Skeletal muscle cell (primary cell): ENCODE results near the gene RNF41.

Source experiments
- DNase-seq: peaks from one replicate; pipeline ENCODE4 v3.0.0-alpha.2; 2010; ENCODE audit warnings: low read depth
- H3K4me3 ChIP-seq: 2 replicates; pipeline ENCODE4 v1.5.1; 2011; ENCODE audit warnings: low read depth, mild to moderate bottlenecking, control low read depth, low read length, moderate library complexity

RNF41 gene

DNA sequence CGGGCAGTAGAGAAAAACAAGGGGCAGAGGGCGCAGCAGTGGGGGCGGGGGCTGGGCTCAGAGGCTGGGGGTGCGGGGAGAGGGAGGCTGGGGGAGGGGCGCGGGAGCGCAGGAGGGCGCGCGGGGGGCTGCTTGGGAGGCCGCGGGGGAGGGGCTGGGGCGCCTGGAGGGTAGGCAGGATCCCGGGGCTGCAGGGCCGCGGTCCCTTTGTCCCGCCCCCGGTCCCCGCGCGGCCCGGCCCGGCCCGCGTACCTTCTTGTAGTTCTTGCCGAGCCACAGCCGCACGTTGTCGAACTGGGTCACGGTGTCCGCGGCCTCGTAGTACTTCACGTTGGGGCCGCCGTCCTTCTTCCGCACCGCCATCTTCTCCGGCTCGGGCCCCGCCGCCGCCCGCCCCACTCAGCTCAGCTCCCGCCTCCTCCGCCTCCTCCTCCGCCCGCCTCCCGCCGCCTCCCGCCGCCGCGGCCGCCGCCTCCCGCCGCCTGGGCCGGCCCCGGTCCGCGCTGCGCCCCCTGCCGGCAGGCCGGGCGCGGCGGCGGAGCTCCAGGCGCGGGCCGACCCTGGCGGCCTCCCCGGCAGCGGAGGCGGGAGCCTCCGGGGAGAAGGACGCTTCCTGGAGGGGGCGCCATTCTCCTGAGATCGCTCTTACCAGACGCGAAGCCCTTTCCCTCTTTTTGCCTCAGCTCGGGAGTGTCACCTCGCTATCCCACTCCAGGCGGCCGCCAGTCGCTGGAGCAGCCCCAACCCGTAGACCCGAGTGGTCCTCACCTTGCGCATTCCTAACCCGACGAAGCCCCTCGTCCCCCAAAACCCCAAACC, 32.4 kb downstream of the RNF41 start, which contains the start of gene SMARCC2:
TSS of gene SMARCC2 (minus strand) at position 385 of the 819 bp plus-strand sequence. CDS start at position 363, 22 bp downstream.
- H3K4me3 ChIP-seq: peak within 1 kb of the TSS; percentile 93

DNA sequence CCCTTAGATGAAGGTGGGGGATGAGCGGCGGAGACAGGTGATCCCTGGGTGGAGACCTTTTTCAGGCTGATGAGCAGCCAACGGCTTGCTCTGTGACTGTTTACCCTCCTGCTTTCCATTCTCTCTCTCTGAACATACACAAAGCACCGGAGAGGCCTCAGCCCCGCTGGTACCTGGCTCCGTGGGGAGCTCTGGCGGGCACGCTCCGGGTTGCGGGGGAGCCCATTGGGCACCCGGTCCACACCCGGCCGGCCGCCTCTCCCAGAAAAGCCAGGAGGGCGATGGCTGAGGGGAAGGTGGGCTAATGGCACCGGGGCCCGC, 33.0 kb downstream of the RNF41 start:
- DNase-seq: no peak
- peak overlapping the region; percentile 84 for H3K4me3 ChIP-seq

More for the DNA sequence above, 32.4 kb downstream of the RNF41 start, which contains the start of gene SMARCC2:
- peak; percentile 47 for DNase-seq

DNA sequence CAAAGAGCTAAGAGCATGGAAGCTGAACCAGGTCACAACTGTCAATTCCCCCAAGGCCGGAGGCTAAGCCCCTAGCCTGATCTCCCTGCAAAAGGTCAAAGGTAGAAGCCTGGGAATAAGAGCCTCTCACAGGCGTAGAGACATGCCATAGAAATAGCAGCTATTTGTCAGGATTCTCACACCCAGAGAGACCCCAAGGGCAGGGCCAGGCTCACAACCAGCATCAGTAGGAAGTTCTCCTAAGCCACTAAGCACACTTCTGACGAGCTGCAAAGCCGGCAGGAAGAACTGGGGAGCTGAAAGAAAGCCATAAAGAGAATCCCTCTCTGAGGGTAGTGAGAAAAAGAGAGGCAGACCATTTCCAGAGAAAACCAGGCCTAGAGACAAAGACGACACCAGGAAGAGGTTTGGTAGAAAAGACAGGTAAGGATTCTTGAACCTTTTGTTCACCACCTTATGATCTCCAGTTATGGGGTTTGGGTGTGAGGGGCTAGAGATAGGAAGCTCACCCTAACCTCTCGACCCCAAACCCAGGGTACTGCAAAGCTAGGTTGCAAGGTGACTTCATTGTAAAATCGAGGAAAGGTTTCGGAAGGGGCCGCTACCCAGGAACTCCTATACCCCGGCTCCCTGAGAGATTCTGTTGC, 33.5 kb downstream of the RNF41 start:
- DNase-seq: no peak
- peak overlapping the region; percentile 84 for H3K4me3 ChIP-seq

DNA sequence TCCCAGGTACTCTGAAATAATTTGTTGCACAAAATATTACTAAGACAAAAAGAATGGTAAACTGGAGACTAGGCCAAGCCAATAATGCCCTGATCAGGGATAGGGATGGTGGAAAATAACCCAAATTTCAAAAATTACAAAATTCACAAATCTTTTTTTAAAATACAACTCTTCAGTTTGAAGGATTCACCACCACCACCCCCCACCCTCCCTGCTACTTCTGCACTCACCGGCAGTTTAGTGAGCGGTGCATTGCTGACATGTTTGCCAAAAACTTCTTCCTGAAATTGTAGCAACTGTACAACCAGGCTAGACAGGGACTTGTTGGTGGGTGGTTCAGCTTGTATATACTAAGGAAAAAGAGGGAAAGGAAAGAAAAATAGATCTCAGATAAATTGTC, 34.8 kb downstream of the RNF41 start:
- no peak overlapping the region for H3K4me3 ChIP-seq

DNA sequence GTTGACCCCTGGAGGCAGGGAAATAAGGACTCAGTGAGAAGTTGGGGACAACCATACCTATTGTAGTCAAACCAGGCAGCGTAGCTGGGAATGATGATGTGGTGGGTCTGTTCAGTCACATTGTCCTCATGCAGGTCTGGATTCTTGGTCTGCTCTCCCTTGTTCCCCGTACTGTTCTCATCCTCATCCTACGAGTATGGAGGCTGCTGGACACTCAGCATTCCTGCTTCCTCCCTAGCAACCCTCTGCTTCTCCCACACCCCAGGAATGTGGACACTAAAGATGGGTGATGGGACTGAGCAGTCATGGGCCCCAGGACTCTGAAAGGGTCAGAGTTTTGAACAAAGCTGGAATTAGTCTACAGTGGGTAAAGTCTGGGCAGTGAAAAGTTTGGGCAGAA, 43.4 kb downstream of the RNF41 start:
- no peak overlapping the region for H3K4me3 ChIP-seq

More for the DNA sequence above, 34.8 kb downstream of the RNF41 start:
- no peak for DNase-seq

DNA sequence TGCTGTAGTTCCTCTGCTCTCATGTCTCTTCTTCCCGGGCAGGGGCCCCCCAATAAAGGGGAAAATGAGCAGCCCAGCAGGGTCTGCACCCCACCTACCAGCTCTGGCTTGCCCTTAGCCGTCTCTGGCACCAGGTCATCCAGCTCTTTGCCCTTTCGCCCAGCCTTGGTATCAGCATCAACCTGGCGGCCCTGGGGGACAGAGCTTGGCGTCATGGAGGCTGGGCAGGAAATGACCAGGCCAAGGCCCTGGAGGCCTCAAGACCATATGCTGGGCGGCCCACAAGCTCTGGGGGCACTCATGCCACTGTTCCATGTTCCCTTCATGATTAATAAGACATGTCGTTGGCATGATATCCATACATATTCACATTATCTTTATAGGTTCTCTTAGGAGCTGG, 48.9 kb downstream of the RNF41 start:
- DNase-seq: no peak
- no peak overlapping the region for H3K4me3 ChIP-seq

More for the DNA sequence above, 43.4 kb downstream of the RNF41 start:
- DNase-seq: no peak

DNA sequence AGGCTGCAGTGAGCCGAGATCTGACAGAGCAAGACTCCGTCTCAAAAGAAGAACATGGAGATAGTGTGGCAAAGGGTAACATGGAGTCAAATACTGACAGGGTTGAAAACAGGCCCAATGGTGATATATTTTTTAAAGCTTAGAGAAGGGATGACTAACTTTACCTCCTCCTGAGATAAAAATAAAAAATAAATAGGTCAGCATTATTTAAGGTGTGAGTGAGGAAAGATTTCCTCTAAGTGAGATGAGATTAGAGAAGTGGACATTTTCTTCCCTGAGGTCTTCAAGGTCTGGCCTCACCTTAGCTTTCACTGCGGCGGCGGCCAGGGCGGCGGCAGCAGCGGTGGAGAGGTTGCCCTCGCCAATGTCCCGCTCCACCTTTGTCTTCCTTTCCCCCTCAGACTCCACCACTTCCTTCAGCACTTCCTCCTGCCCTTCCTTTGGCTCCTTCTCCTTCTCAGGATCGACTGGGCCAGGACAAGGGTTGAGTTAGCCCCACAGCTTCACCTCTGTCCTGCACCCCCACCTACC, 52.4 kb downstream of the RNF41 start:
- DNase-seq: no peak
- H3K4me3 ChIP-seq: no peak overlapping the region

DNA sequence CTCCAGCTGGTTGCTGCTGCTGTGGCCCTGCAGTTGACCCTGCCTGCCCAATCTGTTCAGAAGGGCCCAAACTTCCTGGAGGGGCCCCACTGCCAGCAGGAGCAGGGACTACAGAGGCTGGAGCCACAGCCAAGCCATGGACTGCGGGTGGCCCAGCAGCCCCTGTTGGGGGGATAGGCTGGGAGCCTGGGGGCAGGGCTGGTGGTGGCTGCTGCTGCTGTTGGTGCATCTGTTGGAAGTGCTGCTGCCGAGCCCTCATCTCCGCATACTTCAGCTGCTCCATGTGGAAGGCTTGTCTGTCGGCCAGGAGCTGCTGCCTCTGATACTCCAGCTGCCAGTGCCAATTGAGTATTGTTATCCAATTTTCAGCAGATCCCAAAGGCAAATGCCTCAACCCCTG, 56.4 kb downstream of the RNF41 start:
- DNase-seq: no peak
- H3K4me3 ChIP-seq: no peak overlapping the region

DNA sequence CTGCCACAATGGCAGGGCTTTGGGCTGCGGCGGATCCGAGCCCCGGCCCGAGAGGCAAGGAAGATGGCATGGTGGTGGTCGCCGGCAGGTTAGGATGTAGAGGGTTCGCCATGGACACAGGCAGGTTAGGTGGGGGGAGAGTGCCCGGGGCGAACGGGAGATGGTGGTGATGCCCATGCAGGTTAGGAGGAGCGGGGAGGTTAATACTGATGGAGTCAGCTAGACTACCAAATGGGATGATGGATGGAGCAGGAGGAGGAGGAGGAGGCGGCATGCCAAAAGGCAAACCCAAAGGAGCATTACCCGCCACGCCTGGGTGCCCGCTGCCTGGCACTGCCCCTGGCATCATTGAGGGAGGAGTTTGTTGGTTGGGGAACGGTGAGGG, 57.4 kb downstream of the RNF41 start:
- DNase-seq: no peak
- H3K4me3 ChIP-seq: no peak overlapping the region

DNA sequence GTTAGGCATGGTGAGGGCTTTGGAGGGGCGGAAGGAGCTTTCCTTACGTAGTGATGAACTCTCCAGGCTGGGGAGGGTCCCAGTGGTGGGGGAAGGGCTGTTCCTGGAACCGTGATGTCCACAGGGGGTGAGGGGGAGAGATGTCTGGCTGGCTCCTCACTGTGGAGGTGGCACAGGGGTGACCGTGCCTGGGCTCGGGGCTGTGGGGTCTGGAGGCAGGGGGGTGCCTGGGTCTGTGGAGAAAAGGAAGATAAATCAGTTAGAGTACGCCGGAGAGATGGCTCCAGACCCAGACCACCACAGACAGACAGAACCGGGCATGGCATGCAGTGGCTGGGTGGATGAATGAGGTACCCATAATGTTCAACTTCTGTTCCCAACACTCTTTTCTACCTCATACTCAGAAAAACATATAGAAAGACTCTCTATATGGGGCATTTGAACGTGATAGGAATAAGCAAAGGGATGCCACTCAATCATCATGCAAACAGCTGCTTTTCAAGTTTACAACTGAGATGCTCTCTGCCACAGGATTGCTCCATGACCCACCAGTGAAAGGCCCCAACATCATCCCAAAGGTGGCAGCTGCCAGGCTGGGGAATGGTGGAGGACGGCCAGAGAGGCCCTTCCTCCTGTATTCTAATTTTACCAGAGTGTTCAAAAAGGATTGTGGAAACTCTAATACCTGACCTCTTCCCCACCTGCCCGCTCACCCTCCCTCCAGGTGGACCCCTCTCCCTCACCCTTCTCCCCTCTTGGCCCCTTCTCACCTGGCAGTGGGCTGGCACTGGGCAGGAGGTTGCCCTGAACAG, 58.0 kb downstream of the RNF41 start:
- no peak overlapping the region for H3K4me3 ChIP-seq
- no peak for DNase-seq

DNA sequence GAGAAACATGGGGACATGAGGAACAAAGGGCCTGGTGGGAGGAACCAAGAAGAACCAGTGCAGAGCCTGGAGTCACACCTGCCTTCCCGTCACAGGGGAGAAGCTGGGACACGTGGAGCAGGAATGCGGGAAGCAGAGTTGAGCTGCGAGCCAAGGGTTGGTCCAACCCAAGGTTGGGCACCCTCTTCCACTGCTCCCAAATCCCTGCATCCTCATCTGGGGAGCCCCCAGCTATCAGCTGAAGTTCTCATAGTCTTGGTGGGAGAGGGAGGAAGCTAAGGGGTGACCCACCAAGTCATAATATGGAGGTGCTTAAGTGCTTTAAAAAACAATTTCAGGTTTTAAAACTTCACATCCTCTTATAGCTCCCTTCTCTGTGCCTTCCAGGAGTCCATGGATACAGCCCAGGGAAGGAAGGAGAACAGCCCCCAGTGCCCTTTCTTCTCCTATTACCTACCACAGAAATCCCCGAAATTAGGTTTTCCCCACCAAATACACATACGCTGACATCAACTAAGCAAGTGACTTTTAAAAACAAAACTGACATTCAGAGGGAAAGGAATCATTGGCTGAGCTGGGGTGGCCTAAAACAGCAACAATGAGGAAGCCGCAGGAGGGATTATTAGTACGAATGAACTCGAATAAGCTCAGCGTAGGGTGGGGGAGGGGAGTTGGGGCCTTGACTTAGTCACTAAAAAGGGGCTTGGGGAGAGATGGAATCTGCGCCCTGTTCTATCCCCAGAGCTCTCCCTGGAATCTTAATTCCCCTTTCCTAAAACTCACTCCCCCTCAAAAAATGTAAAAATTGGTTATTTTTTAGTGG, 59.0 kb downstream of the RNF41 start:
- no peak for DNase-seq
- H3K4me3 ChIP-seq: no peak overlapping the region

DNA sequence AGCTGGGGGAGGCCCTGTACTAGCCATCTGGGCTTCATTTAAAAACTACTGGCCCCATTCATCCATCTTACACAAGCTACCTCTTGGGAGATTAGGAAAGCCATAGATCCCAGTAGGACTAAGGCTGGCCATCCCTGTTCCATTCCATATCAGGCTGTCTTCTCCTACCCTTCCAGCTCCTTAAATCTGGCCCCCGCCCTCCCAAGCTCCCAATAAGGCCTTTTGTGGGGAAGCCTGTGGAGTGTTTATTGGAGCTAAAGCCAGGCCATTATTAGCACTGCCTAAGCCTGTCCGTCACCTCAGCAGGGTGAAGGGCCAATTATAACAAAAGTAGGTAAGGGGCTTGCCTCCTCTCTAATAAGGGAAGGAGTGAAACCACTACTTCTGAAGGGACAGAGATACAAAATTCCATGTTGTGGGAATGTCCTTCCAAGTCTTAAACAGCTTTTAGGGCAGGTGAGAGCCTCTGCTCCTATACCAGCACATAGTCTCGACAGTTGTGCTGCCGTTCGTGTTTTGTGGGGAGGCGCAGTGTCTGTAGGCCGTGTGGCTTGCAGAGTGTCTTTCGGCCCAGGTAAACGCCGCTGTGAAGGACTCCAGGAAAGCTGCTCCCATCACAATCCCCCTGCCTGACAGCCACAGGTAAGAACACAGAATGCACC, 59.9 kb downstream of the RNF41 start:
- no peak overlapping the region for H3K4me3 ChIP-seq
- no peak for DNase-seq

DNA sequence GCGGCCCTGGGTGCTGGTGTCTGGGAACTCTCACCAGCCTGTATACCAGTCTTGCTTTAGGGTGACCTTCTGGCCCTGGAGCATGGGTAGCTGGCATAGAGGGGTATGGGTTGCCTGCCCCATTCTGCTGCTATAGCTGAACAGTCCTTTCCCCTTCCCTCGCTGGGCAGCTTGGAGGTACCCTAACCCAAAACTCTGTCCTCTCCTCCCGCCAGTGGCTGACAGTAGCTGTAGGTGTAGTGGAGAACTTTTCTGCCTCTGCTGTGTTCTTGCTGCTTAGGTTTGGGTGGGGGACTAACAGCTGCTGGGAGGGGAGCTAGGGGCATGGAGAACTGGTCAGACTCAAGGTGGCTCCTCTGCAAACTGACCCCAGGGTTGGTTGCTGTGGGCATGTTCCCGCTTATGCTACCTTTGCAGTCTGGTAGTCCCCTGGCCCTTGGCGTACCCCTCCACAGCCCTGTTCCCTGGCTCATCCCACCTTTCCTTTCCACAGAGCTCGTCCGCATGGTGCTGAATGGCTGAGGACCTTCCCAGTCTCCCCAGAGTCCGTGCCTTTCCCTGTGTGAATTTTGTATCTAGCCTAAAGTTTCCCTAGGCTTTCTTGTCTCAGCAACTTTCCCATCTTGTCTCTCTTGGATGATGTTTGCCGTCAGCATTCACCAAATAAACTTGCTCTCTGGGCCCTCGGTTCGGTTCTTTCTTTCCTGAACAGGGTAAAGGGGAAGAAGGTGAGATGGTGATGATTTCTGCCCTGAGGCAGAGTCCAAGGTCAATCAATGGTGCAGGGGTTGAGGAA, 60.6 kb downstream of the RNF41 start:
- H3K4me3 ChIP-seq: peak overlapping the region; percentile 59

DNA sequence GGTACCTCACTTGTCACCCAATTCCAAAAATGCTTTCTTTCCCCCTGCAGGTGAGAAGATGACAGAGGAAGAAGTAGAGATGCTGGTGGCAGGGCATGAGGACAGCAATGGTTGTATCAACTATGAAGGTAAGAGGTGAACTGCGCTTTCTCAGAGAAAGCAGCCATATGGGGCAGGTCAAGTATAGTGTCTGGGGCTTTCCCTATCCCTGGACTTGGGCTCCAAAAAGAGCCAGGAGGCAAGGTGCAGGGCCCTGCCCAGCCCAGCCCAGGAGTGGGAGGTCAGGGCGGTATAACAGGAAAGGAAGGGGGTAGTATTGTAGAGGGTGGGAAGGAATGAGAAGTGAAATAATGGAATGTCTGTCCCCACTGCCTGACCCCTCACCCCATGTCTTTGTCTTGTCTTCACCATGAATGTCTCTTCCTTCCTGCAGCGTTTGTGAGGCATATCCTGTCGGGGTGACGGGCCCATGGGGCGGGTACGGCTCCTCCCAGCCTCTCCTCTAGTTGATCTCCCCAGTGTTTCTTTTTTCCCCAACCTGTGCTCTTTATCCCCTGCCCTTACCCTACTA, 61.4 kb downstream of the RNF41 start:
- DNase-seq: no peak
- H3K4me3 ChIP-seq: peak overlapping the region; percentile 59

More for the DNA sequence above, 60.6 kb downstream of the RNF41 start:
- DNase-seq: no peak

DNA sequence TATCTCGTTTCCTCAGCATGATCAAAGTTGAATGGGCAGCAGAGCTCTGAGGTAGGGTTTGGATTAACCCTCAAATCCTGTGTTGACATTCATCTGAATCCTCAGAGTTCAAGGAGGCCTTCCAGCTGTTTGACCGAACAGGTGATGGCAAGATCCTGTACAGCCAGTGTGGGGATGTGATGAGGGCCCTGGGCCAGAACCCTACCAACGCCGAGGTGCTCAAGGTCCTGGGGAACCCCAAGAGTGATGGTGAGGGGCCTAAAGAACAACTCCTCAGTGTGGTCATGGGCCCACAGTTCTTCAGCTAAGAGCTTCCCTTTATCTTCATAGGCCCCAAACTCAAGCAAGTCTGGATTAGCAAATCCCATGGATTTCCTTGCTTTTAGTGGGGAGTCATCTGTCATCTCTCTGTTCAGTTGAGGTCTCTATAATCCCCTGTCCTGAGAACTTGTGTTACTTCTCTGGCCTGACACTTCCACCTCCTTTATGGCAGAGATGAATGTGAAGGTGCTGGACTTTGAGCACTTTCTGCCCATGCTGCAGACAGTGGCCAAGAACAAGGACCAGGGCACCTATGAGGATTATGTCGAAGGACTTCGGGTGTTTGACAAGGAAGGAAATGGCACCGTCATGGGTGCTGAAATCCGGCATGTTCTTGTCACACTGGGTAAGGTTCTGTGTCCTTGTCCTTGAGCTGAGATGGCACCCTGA, 62.1 kb downstream of the RNF41 start:
- DNase-seq: no peak
- H3K4me3 ChIP-seq: peak overlapping the region; percentile 59

DNA sequence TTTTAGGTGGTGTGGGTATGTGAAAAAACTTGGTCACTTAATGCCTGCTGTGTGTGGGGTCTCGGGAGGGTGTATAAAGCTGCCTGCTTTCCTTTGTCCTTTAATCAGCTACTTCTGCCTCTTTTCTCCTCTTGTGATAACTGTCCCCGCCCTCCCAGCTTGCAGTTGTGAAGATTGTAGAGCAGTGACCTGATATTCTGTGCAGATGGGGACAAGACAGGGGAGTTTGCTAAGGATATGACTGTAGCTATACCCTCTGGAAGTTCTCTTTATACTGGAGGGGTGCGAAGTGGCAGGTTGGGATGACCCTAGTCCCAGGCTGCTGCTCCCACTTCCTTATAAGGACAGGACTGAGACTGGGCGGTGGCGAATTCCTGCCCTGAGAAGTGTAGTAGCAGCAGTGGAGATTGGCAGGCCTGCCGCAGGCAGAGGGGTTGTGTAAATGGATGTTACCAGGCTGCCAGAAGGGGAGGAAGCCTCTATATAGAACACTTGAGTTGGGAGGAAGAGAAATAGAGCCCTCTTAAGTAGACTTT, 62.7 kb downstream of the RNF41 start:
- H3K4me3 ChIP-seq: peak overlapping the region; percentile 59
- peak; percentile 36 for DNase-seq
